NOMO-1 (cell line): ENCODE measurements around the gene LPCAT1.
A peak's percentile ranks its signal among the peaks of the same experiment; 100 is the strongest.
"Not testable (repeated sequence)": the region's sequence is repeated elsewhere in the genome, so short reads cannot be mapped to it uniquely, and the experiment has no call there.

Source experiments
- DNase-seq, 2 experiments: peaks; one replicate each; lab custom pipeline; 2025; ENCODE audit not compliant: unreplicated experiment in 2 of 2; lab: John Stamatoyannopoulos, UW

Gene LPCAT1

GRCh38 chr5:1541702-1542400 is 18.1 kb upstream of the LPCAT1 start:
- no peak for DNase-seq

DNA sequence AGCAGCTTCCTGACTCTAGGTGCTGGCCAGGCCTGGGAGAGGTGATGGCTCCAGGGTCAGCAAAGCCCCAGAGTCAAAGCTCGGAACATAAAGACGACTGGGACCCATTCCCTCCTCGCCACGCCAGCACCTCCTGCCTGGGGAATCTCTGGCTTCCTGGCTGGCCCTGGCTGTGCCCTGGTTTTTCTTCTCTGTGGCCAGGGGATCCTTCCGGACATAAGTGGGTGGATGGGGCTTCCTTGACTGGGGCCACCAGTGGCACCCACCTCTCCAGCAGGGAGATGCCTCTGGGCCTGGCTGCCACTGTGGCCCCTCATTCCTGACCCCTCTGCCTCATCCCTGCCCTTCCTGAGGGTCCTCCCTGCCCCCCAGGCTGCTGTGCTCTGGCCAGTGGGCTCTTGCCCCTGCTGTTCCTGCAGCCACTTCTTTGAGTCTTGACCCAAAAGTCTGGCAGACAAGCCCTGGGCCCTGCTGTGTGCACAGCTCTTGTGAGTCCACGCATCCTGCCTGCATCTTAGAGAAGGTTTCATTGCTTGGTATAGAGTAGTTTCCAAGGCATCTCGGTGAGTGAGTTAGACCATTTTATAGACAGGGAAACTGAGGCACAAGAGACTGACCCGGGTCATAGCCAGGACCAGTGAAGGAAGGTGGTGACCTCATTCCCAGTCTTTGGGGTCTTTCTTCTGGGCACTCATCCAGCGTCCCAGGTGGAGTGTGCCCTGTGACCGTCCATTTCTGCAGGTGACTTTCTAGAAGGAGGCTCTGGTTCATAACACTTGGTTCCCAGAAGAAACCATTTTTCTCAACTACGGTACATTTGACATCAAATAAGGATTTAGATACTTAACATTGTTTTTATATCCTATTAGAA is 17.3 kb upstream of the LPCAT1 start:
- no peak for DNase-seq

GRCh38 chr5:1540166-1540565 is 16.4 kb upstream of the LPCAT1 start:
- no peak for DNase-seq

DNA sequence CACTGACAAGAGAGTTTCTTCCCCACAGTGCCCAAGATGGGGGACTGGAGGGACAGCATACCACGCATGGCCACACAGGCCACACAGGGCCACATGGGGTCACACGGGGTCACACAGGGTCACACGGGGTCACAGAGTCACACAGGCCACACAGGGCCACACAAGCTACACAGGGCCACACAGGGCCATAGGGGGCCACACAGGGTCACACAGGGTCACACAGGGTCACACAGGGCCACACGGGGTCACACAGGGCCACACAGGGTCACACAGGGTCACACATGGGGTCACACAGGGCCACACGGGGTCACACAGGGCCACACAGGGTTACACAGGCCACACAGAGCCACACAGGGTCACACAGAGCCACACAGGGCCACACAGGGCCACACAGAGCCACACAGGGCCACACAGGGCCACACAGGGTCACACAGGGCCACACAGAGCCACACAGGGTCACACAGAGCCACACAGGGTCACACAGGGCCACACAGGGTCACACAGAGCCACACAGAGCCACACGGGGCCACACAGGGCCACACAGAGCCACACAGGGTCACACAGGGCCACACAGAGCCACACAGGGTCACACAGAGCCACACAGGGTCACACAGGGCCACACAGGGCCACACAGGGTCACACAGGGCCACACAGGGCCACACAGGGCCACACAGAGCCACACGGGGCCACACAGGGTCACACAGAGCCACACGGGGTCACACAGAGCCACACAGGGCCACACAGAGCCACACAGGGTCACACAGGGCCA is 15.8 kb upstream of the LPCAT1 start:
- not testable (repeated sequence) for DNase-seq

- no peak for DNase-seq
Observed at GRCh38 chr5:1538741-1539392, 15.1 kb upstream of the LPCAT1 start.

- DNase-seq = no peak
Observed at GRCh38 chr5:1538276-1538675, 14.5 kb upstream of the LPCAT1 start.

DNA sequence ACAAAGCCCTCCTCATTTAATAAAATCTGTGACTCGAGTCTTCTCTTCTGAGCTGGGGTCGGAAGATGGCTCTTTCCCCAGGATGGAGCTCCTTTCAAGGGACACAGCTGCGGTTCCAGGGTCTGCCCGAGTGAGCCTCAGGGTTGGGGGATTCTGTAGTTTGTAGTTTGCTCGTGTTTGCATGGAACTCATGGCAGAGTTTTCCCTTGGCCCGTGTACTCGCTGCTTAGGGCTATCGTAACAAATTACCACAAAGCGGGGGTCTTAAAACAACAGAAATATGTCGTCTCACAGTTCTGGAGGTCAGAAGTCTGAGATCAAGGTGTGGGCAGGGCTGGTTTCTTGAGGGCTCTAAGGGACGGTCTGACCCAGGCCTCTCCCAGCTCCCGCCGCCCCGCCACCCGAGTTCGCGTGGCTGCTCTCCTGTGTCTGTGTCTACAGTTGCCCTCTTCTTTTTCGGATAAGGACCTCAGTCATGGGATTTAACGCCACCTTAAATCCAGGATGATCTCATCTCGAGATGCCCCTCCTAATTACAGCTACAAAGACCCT is 13.9 kb upstream of the LPCAT1 start:
- no peak for DNase-seq

DNA sequence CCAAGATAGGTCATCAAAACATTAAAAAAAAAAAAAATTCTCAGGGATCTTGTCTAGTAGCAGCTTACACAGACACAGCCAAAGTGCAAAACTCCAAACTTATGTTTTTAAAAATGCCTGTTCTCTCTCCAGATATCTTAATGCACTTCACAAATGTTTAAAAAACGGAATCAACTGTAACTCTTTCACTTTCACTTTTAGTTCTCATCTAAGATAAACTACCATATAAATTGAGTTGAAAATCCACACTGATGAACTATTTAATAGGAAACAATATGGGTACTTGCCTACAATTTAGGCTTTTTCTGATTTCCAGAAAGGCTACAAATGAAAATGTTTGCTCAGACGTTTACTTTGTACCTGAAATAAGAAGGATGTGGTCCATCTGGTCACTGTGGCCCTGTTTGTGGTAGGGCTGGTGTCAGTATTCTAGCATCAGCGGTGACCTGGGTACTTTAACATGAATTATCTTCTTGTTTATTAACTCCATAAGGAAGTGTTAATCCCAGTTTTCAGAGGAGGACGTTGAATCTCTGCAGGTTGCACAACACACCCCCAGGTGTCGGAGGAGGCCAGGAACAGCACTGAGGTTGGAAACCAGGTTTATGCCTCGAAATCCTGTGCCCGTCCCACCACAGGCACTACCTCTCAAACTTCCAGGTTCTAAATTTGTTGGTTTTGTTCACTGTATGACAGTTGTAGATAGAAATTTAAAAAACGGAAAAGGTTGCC is 13.3 kb upstream of the LPCAT1 start:
- DNase-seq = peak in 1 of 2 experiments; percentile 83

- peak in 1 of 2 experiments; percentile 37 for DNase-seq
Observed at GRCh38 chr5:1536322-1536845, 12.6 kb upstream of the LPCAT1 start.

DNA sequence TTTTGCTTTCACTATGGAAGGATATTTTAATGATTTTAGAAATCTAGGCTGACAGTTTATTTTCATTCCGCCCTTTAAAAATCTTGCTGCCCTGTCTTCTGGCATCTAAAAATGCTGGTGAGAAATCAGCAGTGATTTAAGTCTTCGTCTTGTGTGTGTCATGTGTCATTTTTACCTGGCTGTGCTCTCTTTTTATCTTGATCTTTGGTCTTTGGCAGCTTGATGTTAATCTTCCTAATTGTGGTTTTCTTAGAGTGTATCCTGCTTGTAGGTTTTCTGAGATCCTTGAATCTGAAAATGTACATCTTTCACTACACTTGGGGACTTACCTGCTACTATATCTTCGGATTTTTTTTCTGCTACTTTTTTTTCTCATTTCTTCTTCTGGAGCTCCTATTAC is 11.9 kb upstream of the LPCAT1 start:
- no peak for DNase-seq

- DNase-seq = peak in 1 of 2 experiments; percentile 41
Observed at GRCh38 chr5:1532384-1532783, 8.6 kb upstream of the LPCAT1 start.

DNA sequence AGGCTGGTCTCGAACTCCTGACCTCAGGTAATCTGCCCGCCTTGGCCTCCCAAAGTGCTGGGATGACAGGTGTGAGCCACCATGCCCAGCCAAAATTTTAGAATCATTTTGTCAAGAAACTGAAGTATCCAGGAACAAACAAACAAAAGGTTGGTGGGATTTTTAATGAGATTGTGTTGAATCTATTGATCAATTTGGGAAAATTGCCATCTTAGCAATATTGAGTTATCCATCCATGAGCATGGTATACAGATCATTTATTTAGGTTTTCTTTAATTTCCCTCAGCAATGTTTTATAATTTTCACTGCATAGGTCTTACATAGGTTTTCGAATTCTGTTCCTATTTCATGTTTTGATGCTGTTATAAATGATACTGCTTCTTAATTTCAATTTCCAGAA is 5.7 kb upstream of the LPCAT1 start:
- DNase-seq = no peak

GRCh38 chr5:1527533-1528205 is 3.9 kb upstream of the LPCAT1 start:
- no peak for DNase-seq

DNA sequence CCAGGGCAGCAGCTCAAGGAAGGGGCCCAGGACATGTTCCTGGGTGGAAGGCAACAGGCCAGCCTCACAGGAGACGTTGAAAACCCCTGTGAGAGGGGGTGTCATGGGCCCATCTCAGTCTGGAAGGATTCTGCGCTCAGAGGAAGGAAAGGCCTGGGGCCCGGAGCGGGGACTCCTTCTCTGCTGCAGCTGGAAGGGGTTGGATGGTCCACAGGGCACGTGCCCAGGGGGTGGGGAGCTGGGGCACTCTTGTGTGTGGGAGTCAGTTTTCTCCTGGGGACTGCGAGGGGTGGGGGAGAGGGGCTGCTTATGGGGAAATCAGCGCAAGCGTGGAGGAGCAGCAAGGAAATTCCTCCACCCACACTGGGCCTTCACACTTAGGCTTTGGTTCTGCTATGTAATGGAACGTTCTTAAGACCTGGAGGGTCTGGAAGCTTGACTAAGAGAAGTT is 2.9 kb upstream of the LPCAT1 start:
- DNase-seq = no peak

DNA sequence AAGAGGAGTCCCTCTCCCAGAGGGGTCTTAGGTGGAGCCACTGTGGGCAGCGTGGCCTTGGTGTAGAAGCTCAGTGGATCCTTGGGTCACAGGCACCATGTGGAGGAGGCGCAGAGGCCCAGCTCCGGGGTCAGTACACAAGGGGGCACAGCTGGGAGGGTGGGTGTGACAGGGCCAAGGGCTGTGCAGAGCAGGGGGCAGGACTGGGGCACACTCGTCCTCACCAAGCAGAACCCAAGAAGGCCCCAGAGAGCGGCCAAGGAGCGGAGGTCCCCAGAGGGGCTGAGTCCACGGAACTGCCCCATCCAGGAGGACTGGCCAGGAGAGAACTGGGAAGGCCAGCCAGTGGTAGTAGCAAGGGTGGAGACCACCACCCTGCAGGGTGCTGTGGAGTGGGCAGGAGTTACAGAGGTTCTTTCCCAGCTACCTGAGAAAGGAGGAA is 2.5 kb upstream of the LPCAT1 start:
- DNase-seq = no peak

GRCh38 chr5:1525624-1526189 is 1.9 kb upstream of the LPCAT1 start:
- DNase-seq = no peak

GRCh38 chr5:1524799-1525623 is 1.3 kb upstream of the LPCAT1 start:
- DNase-seq = no peak

GRCh38 chr5:1524481-1524798 is 680 bp upstream of the LPCAT1 start:
- no peak for DNase-seq
